OCI-LY3 (cell line): Measurements from ENCODE around the gene THBS2.

Experiments
- CTCF ChIP-seq: fragments of 200-600, 300-600 bp; sonication (generic); IDR thresholded peaks from 2 replicates; pipeline ENCODE4 v1.5.1; 2014; ENCODE audit warnings: antibody characterized with exemption, low read length, low read depth
- EZH2phosphoT487 ChIP-seq: fragments of 200-600 bp; shearing (Covaris generic); IDR thresholded peaks from 2 replicates; pipeline ENCODE4 v1.6.1; 2018; ENCODE audit warnings: antibody characterized with exemption, mixed run types, low read depth

- no peak for TF ChIP-seq CTCF
- no peak for TF ChIP-seq EZH2phosphoT487
Measured at GRCh38 chr6:169190970-169191369, 62.7 kb downstream of the THBS2 start.
